ENCODE results near the gene HDAC1.

- TF ChIP-seq CTCF (conservative IDR thresholded peaks at IDR 0.05; ENCODE audit: low read length): no peak
- no peak for TF ChIP-seq EZH2phosphoT487 (IDR thresholded peaks at IDR 0.05; ENCODE audit: borderline replicate concordance)
Observed at GRCh38 chr1:32249831-32250525, 41.9 kb upstream of the HDAC1 start.
